22Rv1 (cell line): ENCODE data around the gene LILRA6.
"Not testable (repeated sequence)": the region's sequence is repeated elsewhere in the genome, so short reads cannot be mapped to it uniquely, and the experiment has no call there.

Experiments
- CTCF ChIP-seq: fragments of 450-650 bp; IDR thresholded peaks from 2 replicates; pipeline ENCODE4 v1.5.1; 2017; ENCODE audit warnings: mild to moderate bottlenecking
- ZFX ChIP-seq: fragments of 450-650 bp; IDR thresholded peaks from 2 replicates; pipeline ENCODE4 v1.6.1; 2017; ENCODE audit warnings: antibody characterized with exemption, borderline replicate concordance

GRCh38 chr19:54219702-54220101, 22.9 kb downstream of the LILRA6 start:
- TF ChIP-seq CTCF, ZFX: not testable (repeated sequence)
